Liver (tissue), 10 donors: ENCODE measurements around the gene TCHHL1. TPM values are rescaled to one million over a fixed set of nuclear protein-coding genes. Genes with fewer than 3 reads are reported as not detected.

ENCODE experiments used
- DNase-seq: peaks from one replicate; pipeline ENCODE4 v3.0.0-alpha.2; 2017; ENCODE audit warnings: low spot score
- H3K27ac ChIP-seq, 2 donors: one replicate each; pipeline ENCODE4 v1.7.0; 2013; ENCODE audit warnings: inconsistent platforms in 2 of 2, low read length in 2 of 2, control low read depth in 1 of 2, low read depth in 1 of 2, mild to moderate bottlenecking in 1 of 2
- H3K27me3 ChIP-seq, 4 donors: one replicate each; pipeline versions ENCODE4 v1.6.1 to v1.7.0; 2013; ENCODE audit warnings: low read length in 3 of 4, inconsistent platforms in 1 of 4, mild to moderate bottlenecking in 1 of 4, moderate library complexity in 1 of 4; ENCODE audit not compliant: control insufficient read depth in 4 of 4, insufficient read depth in 4 of 4
- H3K36me3 ChIP-seq, 4 donors: one replicate each; pipeline versions ENCODE4 v1.6.1 to v1.7.0; 2013; ENCODE audit warnings: low read length in 3 of 4, mild to moderate bottlenecking in 3 of 4, low read depth in 1 of 4, moderate library complexity in 1 of 4; ENCODE audit not compliant: control insufficient read depth in 4 of 4, insufficient read depth in 3 of 4
- H3K4me1 ChIP-seq, 4 donors: one replicate each; pipeline versions ENCODE4 v1.6.1 to v1.7.0; 2013; ENCODE audit warnings: low read length in 3 of 4, mild to moderate bottlenecking in 3 of 4, moderate library complexity in 1 of 4; ENCODE audit not compliant: control insufficient read depth in 4 of 4, insufficient read depth in 4 of 4
- H3K4me3 ChIP-seq, 3 donors: one replicate each; pipeline versions ENCODE4 v1.6.1 to v1.7.0; 2013; ENCODE audit warnings: low read length in 3 of 3, control low read depth in 1 of 3, low read depth in 1 of 3, mild to moderate bottlenecking in 1 of 3
- H3K9ac ChIP-seq, 2 donors: one replicate each; pipeline ENCODE4 v1.7.0; 2013; ENCODE audit warnings: low read length in 2 of 2, mild to moderate bottlenecking in 2 of 2, moderate library complexity in 2 of 2, control low read depth in 1 of 2, low read depth in 1 of 2
- H3K9me3 ChIP-seq, 4 donors: one replicate each; pipeline versions ENCODE4 v1.6.1 to v1.7.0; 2013; ENCODE audit warnings: low read length in 3 of 4; ENCODE audit not compliant: control insufficient read depth in 4 of 4
- FOXA1 ChIP-seq: IDR thresholded peaks from 2 replicates; pipeline ENCODE4 v1.6.1; 2016; ENCODE audit warnings: antibody characterized with exemption
- MAX ChIP-seq: IDR thresholded peaks from 2 replicates; pipeline ENCODE4 v1.6.1; 2016; ENCODE audit warnings: antibody characterized with exemption
- REST ChIP-seq: IDR thresholded peaks from 2 replicates; pipeline ENCODE4 v1.6.1; 2016; ENCODE audit warnings: antibody characterized with exemption, mild to moderate bottlenecking
- WGBS: extraction: QIAGEN DNeasy Blood & Tissue Kit; methylation state at CpG from one replicate; pipeline ENCODE4 v1.1.7; 2013; 5-methylcytosine and 5-hydroxymethylcytosine counted together
- polyA plus RNA-seq, 2 donors: library from polyadenylated mRNA; stranded (reverse) in 1 of 2; unstranded in 1 of 2; fragments of 200-250 nt in 1 of 2; fragments of >200 nt in 1 of 2; fragmentation: Nextera tagmentation in 1 of 2; extraction: Ambion mirVana in 1 of 2; gene quantifications; one replicate each; pipeline versions ENCODE4 v1.2.1 to v1.2.3, GENCODE V29; 2013 to 2015
- small RNA-seq: library from RNA; depleted of rRNA; stranded (forward); fragments of <200 nt; gene quantifications from one replicate; pipeline ENCODE3, GENCODE V24; 2014
- total RNA-seq, 2 donors: library from RNA; depleted of rRNA; stranded (reverse); fragments of >200 nt; gene quantifications; one replicate each; pipeline ENCODE4 v1.2.3, GENCODE V29; 2014
- donor health status: healthy.
- donor health status: healthy.
- donor health status: healthy.
- donor health status: healthy.
- donor health status: healthy.

Gene TCHHL1
- total and polyA plus RNA-seq, 4 donors = not detected

GRCh38 chr1:152034324-152034653 lies 54.6 kb downstream of the TCHHL1 start:
- Histone ChIP-seq H3K9me3 (no peaks in the 10 kb centered on the region), H3K4me3 (no peak overlapping the region), H3K4me1 (peaks cover 3 to 14% (median 6%) of the 10 kb centered on the region in 4 donors), H3K9ac (peak overlapping the region in 1 of 2 donors; percentile 41), H3K27ac (no peak overlapping the region), H3K36me3 (peaks cover 0 to 3% (median 0%) of the 10 kb centered on the region in 4 donors), H3K27me3 (peaks cover 0 to 2% (median 0%) of the 10 kb centered on the region in 4 donors)
- TF ChIP-seq FOXA1 (no peak), REST (no peak), MAX (no peak)
- WGBS = 72% methylated on average over 1 of the region's 1 CpG
- DNase-seq = no peak

Small RNA genes lying within 50 kb of the gene (small RNA-seq; reads per million reads assigned to genes)
- not detected for gene SPTLC1P4

Other genes starting within 250 kb of the TCHHL1 start
- not detected for gene C2CD4D, start 249.2 kb downstream of the TCHHL1 start, total RNA-seq
- gene C2CD4D, start 249.2 kb downstream of the TCHHL1 start, polyA plus RNA-seq = under 1 TPM; 0.02 to 0.08 TPM
- gene THEM5, start 235.4 kb downstream of the TCHHL1 start, total RNA-seq = under 1 TPM in 1 of 2 donors, not detected in 1; 0.09 TPM
- not detected for gene THEM5, start 235.4 kb downstream of the TCHHL1 start, polyA plus RNA-seq
- 10 to 100 TPM in 1 of 2 donors, 1 to 10 TPM in 1; 6.5 to 16.2 TPM for gene THEM4, start 179.6 kb downstream of the TCHHL1 start, total RNA-seq
- gene THEM4, start 179.6 kb downstream of the TCHHL1 start, polyA plus RNA-seq = 10 to 100 TPM in 1 of 2 donors, 1 to 10 TPM in 1; 6.1 to 13.1 TPM
- 10 to 100 TPM in 1 of 2 donors, 1 to 10 TPM in 1; 7.0 to 23.1 TPM for gene S100A10, start 95.2 kb downstream of the TCHHL1 start, total RNA-seq
- 10 to 100 TPM; 47.8 to 99.5 TPM for gene S100A10, start 95.2 kb downstream of the TCHHL1 start, polyA plus RNA-seq
- 10 to 100 TPM in 1 of 2 donors, 1 to 10 TPM in 1; 9.9 to 10.3 TPM for gene S100A11, start 52.1 kb downstream of the TCHHL1 start, total RNA-seq
- gene S100A11, start 52.1 kb downstream of the TCHHL1 start, polyA plus RNA-seq = 10 to 100 TPM; 51.6 to 76.1 TPM
- gene TCHH, start 26.4 kb upstream of the TCHHL1 start, total RNA-seq = under 1 TPM; 0.05 to 0.33 TPM
- under 1 TPM; 0.07 to 0.09 TPM for gene TCHH, start 26.4 kb upstream of the TCHHL1 start, polyA plus RNA-seq
- not detected for gene RPTN, start 70.2 kb upstream of the TCHHL1 start, total RNA-seq
- not detected for gene RPTN, start 70.2 kb upstream of the TCHHL1 start, polyA plus RNA-seq
- not detected for gene HRNR, start 135.1 kb upstream of the TCHHL1 start, total RNA-seq
- gene HRNR, start 135.1 kb upstream of the TCHHL1 start, polyA plus RNA-seq = under 1 TPM in 1 of 2 donors, not detected in 1; 0.04 TPM
- gene FLG, start 236.2 kb upstream of the TCHHL1 start, total RNA-seq = under 1 TPM in 1 of 2 donors, not detected in 1; under 0.01 TPM
- gene FLG, start 236.2 kb upstream of the TCHHL1 start, polyA plus RNA-seq = under 1 TPM; under 0.01 to 0.06 TPM